SK-N-SH (cell line): ENCODE data around the gene TAS2R19. TPM values are rescaled to one million over a fixed set of nuclear protein-coding genes. Genes with fewer than 3 reads are reported as not detected.

Experiments used
- CTCF ChIA-PET: fragments of 300-600, 350-600 bp; formaldehyde crosslinking; extraction: SDS; loops from one replicate; lab custom pipeline; 2021; lab: Yijun Ruan, JAX
- POLR2A ChIA-PET: fragments of 350-600 bp; sonication (Branson Sonifier 250); formaldehyde crosslinking; extraction: SDS; loops from one replicate; lab custom pipeline; 2020; ENCODE audit warnings: antibody characterized with exemption, inconsistent platforms; lab: Yijun Ruan, JAX
- DNase-seq: peaks from one replicate; pipeline ENCODE4 v3.0.0; 2012
- H2AFZ ChIP-seq: fragments of 200-600 bp; sonication (generic); 2 replicates; pipeline ENCODE4 v1.8.1; 2016; ENCODE audit warnings: antibody characterized with exemption, mild to moderate bottlenecking, low read depth
- H3F3A ChIP-seq: fragments of 200-600 bp; sonication (generic); replicated peaks from 2 replicates; pipeline ENCODE3; 2016; ENCODE audit warnings: antibody characterized with exemption, mild to moderate bottlenecking; ENCODE audit not compliant: insufficient read depth
- H3K27ac ChIP-seq, 2 experiments: fragments of 200-500 bp in 1 of 2; fragments of 200-600 bp in 1 of 2; sonication (Bioruptor generic) in 1 of 2; sonication (generic), shearing (Covaris generic) in 1 of 2; 2 replicates each; pipeline versions ENCODE4 v1.5.1 to v1.6.1; 2014 to 2016; ENCODE audit warnings: low read depth in 2 of 2, inconsistent platforms in 1 of 2, low read length in 1 of 2, mild to moderate bottlenecking in 1 of 2, mixed read lengths in 1 of 2
- H3K27me3 ChIP-seq: fragments of 200-600 bp; sonication (generic), shearing (Covaris generic); 2 replicates; pipeline ENCODE4 v1.6.1; 2016; ENCODE audit warnings: mixed run types; ENCODE audit not compliant: insufficient read depth
- H3K36me3 ChIP-seq, 2 experiments: fragments of 200-500 bp in 1 of 2; fragments of 200-600 bp in 1 of 2; sonication (Bioruptor generic) in 1 of 2; sonication (generic) in 1 of 2; replicated peaks in 1 of 2; 2 replicates each; pipeline versions ENCODE3 to v1.5.1; 2014 to 2016; ENCODE audit warnings: low read length in 1 of 2, mild to moderate bottlenecking in 1 of 2; ENCODE audit not compliant: insufficient read depth in 2 of 2, control insufficient read depth in 1 of 2
- H3K4me1 ChIP-seq, 2 experiments: fragments of 200-500 bp in 1 of 2; fragments of 200-600 bp in 1 of 2; sonication (Bioruptor generic) in 1 of 2; sonication (generic), shearing (Covaris generic) in 1 of 2; 2 replicates each; pipeline versions ENCODE4 v1.5.1 to v1.6.1; 2014 to 2016; ENCODE audit warnings: low read depth in 1 of 2, low read length in 1 of 2, mixed run types in 1 of 2; ENCODE audit not compliant: insufficient read depth in 2 of 2, control insufficient read depth in 1 of 2
- H3K4me2 ChIP-seq: fragments of 200-600 bp; sonication (generic), shearing (Covaris generic); 2 replicates; pipeline ENCODE4 v1.6.1; 2017; ENCODE audit warnings: mixed run types
- H3K4me3 ChIP-seq, 2 experiments: fragments of 200-500 bp in 1 of 2; fragments of 200-600 bp in 1 of 2; sonication (Bioruptor generic) in 1 of 2; sonication (generic), shearing (Covaris generic) in 1 of 2; 2 replicates each; pipeline versions ENCODE4 v1.5.1 to v1.8.1; 2014 to 2016; ENCODE audit warnings: low read depth in 2 of 2, inconsistent platforms in 1 of 2, low read length in 1 of 2, mild to moderate bottlenecking in 1 of 2, mixed read lengths in 1 of 2, moderate library complexity in 1 of 2
- H3K79me2 ChIP-seq: fragments of 200-600 bp; sonication (generic); 2 replicates; pipeline ENCODE4 v1.8.1; 2017; ENCODE audit warnings: mild to moderate bottlenecking; ENCODE audit not compliant: insufficient read depth
- H3K9ac ChIP-seq: fragments of 200-600 bp; sonication (generic); 2 replicates; pipeline ENCODE4 v1.6.1; 2017; ENCODE audit warnings: mixed run types
- H3K9me2 ChIP-seq: fragments of 200-600 bp; sonication (generic); 2 replicates; pipeline ENCODE4 v1.6.1; 2017; ENCODE audit warnings: mixed run types
- H3K9me3 ChIP-seq: fragments of 200-600 bp; sonication (generic); 2 replicates; pipeline ENCODE4 v1.6.1; 2017; ENCODE audit warnings: mixed run types, mild to moderate bottlenecking, moderate library complexity
- H4K20me1 ChIP-seq: fragments of 200-600 bp; sonication (generic); 2 replicates; pipeline ENCODE4 v1.6.1; 2017; ENCODE audit warnings: mild to moderate bottlenecking, mixed run types; ENCODE audit not compliant: insufficient read depth
- ELF1 ChIP-seq: IDR thresholded peaks from 2 replicates; pipeline ENCODE4 v1.4.0; 2012
- EP300 ChIP-seq, 2 experiments: IDR thresholded peaks; 2 replicates each; pipeline versions ENCODE4 v1.4.0 to v1.6.1; 2012; ENCODE audit warnings: borderline replicate concordance in 1 of 2, low read depth in 1 of 2, low read length in 1 of 2
- EZH2phosphoT487 ChIP-seq: fragments of 200-600 bp; sonication (generic); IDR thresholded peaks from 2 replicates; pipeline ENCODE4 v1.6.1; 2017; ENCODE audit warnings: low read depth, mixed run types, mild to moderate bottlenecking, antibody characterized with exemption, moderate library complexity, borderline replicate concordance
- FOSL2 ChIP-seq: IDR thresholded peaks from 2 replicates; pipeline ENCODE4 v1.4.0; 2012; ENCODE audit warnings: low read depth, mild to moderate bottlenecking, moderate library complexity, borderline replicate concordance
- GABPA ChIP-seq: IDR thresholded peaks from 2 replicates; pipeline ENCODE4 v1.4.0; 2012; ENCODE audit warnings: low read depth, mild to moderate bottlenecking
- MEF2A ChIP-seq: IDR thresholded peaks from 2 replicates; pipeline ENCODE4 v1.4.0; 2012; ENCODE audit warnings: low read depth, borderline replicate concordance
- NFIC ChIP-seq: IDR thresholded peaks from 2 replicates; pipeline ENCODE4 v1.4.0; 2012; ENCODE audit warnings: borderline replicate concordance
- POLR2AphosphoS5 ChIP-seq: IDR thresholded peaks from 2 replicates; pipeline ENCODE4 v1.6.1; 2012; ENCODE audit warnings: low read depth, low read length
- RAD21 ChIP-seq: IDR thresholded peaks from 2 replicates; pipeline ENCODE4 v1.6.1; 2012; ENCODE audit warnings: mild to moderate bottlenecking, low read length
- SIN3A ChIP-seq: IDR thresholded peaks from 2 replicates; pipeline ENCODE4 v1.6.1; 2012; ENCODE audit warnings: low read depth, mild to moderate bottlenecking, low read length, moderate library complexity, borderline replicate concordance
- TAF1 ChIP-seq: IDR thresholded peaks from 2 replicates; pipeline ENCODE4 v1.6.1; 2012; ENCODE audit warnings: low read depth, mild to moderate bottlenecking, low read length, moderate library complexity, borderline replicate concordance
- TCF12 ChIP-seq: IDR thresholded peaks from 2 replicates; pipeline ENCODE4 v1.4.0; 2012
- YY1 ChIP-seq: IDR thresholded peaks from 2 replicates; pipeline ENCODE4 v1.4.0; 2012; ENCODE audit warnings: low read depth, mild to moderate bottlenecking
- WGBS: methylation state at CpG from one replicate; pipeline ENCODE4 v1.1.6; 2017; ENCODE audit warnings: low lambda C conversion rate; 5-methylcytosine and 5-hydroxymethylcytosine counted together
- polyA plus RNA-seq, 3 experiments: library from polyadenylated mRNA; depleted of rRNA; stranded (reverse); fragments of >200 nt; gene quantifications; 2 replicates each; pipeline ENCODE4 v1.2.3, GENCODE V29; 2012
- TF ChIP-seq, protein P1 (sequence below): fragments of 150-350 bp; IDR thresholded peaks from 2 replicates; pipeline ENCODE4 v1.6.1; 2017; ENCODE audit warnings: antibody characterized with exemption, low read length, low read depth, borderline replicate concordance
- TF ChIP-seq, protein P2 (sequence below): IDR thresholded peaks from 2 replicates; pipeline ENCODE4; 2012
- TF ChIP-seq, protein P3 (sequence below): fragments of 200-600 bp; sonication (generic); IDR thresholded peaks from 2 replicates; pipeline ENCODE4 v1.6.1; 2017; ENCODE audit warnings: antibody characterized with exemption, mild to moderate bottlenecking, moderate library complexity

TAS2R19 gene
- polyA plus RNA-seq, 1 of the 3 experiments (the other 2 are of a cell fraction): 0.15 TPM

DNA sequence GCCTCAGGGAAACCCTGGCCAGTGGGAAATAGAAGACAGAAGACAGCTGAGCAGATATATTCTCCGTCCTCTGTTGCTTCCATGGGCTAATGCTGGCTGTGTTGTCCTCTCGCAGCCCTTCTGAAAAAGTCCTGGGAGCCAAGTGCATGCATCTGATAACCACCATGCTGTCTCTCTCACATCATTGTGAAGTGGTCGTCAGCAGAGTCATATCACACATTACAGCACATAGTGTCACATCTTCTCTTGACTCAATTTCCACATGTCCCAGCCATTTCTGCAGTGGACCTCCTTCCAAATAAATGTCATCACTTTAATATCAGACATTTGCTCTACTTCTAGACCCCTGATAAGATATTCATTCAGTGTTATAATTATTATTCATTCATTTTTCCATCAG lies 28.1 kb downstream of the TAS2R19 start:
- no peak overlapping the region for H3K9ac ChIP-seq
- H3K4me1 ChIP-seq: peaks cover 0 to 5% of the 10 kb centered on the region in 2 experiments; a peak in 2 of 4 replicates
- DNase-seq: no peak
- H3K27ac ChIP-seq: no peak overlapping the region
- POLR2A ChIA-PET: no interaction called here
- no peaks in the 10 kb centered on the region for H3K27me3 ChIP-seq
- TF ChIP-seq NFIC: no peak
- TF ChIP-seq FOSL2: no peak
- no peak for TF ChIP-seq YY1
- TF ChIP-seq EP300 (IDR thresholded peaks at IDR 0.05; ENCODE audit: borderline replicate concordance in 1 of 2, low read depth in 1 of 2, low read length in 1 of 2): no peak
- TF ChIP-seq, protein P1, sequence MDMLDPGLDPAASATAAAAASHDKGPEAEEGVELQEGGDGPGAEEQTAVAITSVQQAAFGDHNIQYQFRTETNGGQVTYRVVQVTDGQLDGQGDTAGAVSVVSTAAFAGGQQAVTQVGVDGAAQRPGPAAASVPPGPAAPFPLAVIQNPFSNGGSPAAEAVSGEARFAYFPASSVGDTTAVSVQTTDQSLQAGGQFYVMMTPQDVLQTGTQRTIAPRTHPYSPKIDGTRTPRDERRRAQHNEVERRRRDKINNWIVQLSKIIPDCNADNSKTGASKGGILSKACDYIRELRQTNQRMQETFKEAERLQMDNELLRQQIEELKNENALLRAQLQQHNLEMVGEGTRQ: no peak
- no peak for TF ChIP-seq EZH2phosphoT487
- TF ChIP-seq, all 33 proteins: peak for 0
- Histone ChIP-seq H3K79me2 (no peaks in the 10 kb centered on the region), H3K9me3 (0 out of 2 replicates have a peak, but pooled peaks cover 13% of the 10 kb centered on the region), H3K4me2 (no peak overlapping the region), H2AFZ (no peak overlapping the region), H3F3A (no peaks in the 10 kb centered on the region), H3K36me3 (peaks cover 14 to 25% of the 10 kb centered on the region in 2 experiments), H4K20me1 (no peaks in the 10 kb centered on the region; the same call in 1 of the 2 replicates), H3K4me3 (no peak overlapping the region), H3K9me2 (no peaks in the 10 kb centered on the region)
- WGBS: 100% methylated on average over 2 of the region's 3 CpGs
- CTCF ChIA-PET: no interaction called here

DNA sequence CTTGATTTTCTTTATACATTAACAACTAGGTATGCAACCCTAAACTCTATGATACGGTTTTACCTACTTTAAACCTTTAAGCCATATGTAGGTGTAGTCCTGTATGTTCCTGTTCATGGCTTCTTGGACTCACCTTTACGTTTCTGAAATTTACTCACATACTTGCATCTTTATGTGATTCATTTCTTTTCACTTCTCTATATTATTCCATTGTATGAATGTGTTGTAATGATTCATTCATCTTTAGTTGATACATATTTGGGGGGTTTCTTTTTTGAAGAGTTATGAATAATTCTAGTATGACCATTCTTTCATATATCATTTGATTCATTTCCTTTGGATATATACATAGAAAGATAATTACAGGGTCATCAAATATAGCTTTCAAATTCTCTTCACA lies 33.3 kb downstream of the TAS2R19 start:
- POLR2A ChIA-PET: no interaction called here
- H3K4me2 ChIP-seq: no peak overlapping the region

More for the DNA sequence above, 33.3 kb downstream of the TAS2R19 start:
- CTCF ChIA-PET: interaction anchor here (0.6 to 1.1 kb wide), 2 partner anchors 10 to 211 kb away, joined by 3 read pairs; no protein-coding TSS in a partner anchor
- H3K4me1 ChIP-seq: peaks cover 0 to 3% of the 10 kb centered on the region in 2 experiments; a peak in 1 of 4 replicates
- H3F3A ChIP-seq: no peaks in the 10 kb centered on the region
- no peaks in the 10 kb centered on the region for H4K20me1 ChIP-seq
- no peak overlapping the region for H3K9ac ChIP-seq
- H2AFZ ChIP-seq: no peak overlapping the region
- no peaks in the 10 kb centered on the region for H3K27me3 ChIP-seq
- H3K27ac ChIP-seq: no peak overlapping the region
- peaks cover 8 to 15% of the 10 kb centered on the region in 2 experiments for H3K36me3 ChIP-seq
- no peak for DNase-seq
- no peak overlapping the region for H3K4me3 ChIP-seq
- WGBS: 96% methylated on average over 2 of the region's 2 CpGs
- no peak for TF ChIP-seq GABPA
- TF ChIP-seq TCF12: no peak
- no peak for TF ChIP-seq YY1
- no peak for TF ChIP-seq EP300 (IDR thresholded peaks at IDR 0.05; ENCODE audit: borderline replicate concordance in 1 of 2, low read depth in 1 of 2, low read length in 1 of 2)
- TF ChIP-seq, protein P2, sequence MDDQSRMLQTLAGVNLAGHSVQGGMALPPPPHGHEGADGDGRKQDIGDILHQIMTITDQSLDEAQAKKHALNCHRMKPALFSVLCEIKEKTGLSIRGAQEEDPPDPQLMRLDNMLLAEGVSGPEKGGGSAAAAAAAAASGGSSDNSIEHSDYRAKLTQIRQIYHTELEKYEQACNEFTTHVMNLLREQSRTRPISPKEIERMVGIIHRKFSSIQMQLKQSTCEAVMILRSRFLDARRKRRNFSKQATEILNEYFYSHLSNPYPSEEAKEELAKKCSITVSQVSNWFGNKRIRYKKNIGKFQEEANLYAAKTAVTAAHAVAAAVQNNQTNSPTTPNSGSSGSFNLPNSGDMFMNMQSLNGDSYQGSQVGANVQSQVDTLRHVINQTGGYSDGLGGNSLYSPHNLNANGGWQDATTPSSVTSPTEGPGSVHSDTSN: no peak
- TF ChIP-seq POLR2AphosphoS5: no peak
- no peak for TF ChIP-seq FOSL2
- TF ChIP-seq ELF1: no peak
- no peak for TF ChIP-seq RAD21
- no peak for TF ChIP-seq MEF2A
- TF ChIP-seq, protein P3, sequence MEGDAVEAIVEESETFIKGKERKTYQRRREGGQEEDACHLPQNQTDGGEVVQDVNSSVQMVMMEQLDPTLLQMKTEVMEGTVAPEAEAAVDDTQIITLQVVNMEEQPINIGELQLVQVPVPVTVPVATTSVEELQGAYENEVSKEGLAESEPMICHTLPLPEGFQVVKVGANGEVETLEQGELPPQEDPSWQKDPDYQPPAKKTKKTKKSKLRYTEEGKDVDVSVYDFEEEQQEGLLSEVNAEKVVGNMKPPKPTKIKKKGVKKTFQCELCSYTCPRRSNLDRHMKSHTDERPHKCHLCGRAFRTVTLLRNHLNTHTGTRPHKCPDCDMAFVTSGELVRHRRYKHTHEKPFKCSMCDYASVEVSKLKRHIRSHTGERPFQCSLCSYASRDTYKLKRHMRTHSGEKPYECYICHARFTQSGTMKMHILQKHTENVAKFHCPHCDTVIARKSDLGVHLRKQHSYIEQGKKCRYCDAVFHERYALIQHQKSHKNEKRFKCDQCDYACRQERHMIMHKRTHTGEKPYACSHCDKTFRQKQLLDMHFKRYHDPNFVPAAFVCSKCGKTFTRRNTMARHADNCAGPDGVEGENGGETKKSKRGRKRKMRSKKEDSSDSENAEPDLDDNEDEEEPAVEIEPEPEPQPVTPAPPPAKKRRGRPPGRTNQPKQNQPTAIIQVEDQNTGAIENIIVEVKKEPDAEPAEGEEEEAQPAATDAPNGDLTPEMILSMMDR: no peak
- no peak for TF ChIP-seq TAF1
- no peak for TF ChIP-seq SIN3A
- TF ChIP-seq, all 33 proteins: peak for 0
- Histone ChIP-seq H3K9me3 (0 out of 2 replicates have a peak, but pooled peaks cover 13% of the 10 kb centered on the region), H3K79me2 (no peaks in the 10 kb centered on the region), H3K9me2 (no peaks in the 10 kb centered on the region)
